Stimulated activated memory B cell treated with anti-CD40 and anti-IgM and Interleukin-4, amounts not matched to agents 10 μg/mL and 1 μg/mL and 100 μg/mL, for 72 hours (primary cell): ENCODE measurements around the gene TFEB.

Experiments used
- ATAC-seq: fragments of 150-1000 bp; cut with Tn5 transposase; 2 replicates; pipeline ENCODE4 v1.10.0; 2021
- H3K27ac Mint-ChIP-seq: one replicate; pipeline ENCODE4 v1.8.0; 2022; ENCODE audit warnings: mild to moderate bottlenecking, mixed read lengths
- H3K27me3 Mint-ChIP-seq: one replicate; pipeline ENCODE4 v1.8.0; 2022; ENCODE audit warnings: mixed read lengths
- H3K36me3 Mint-ChIP-seq: one replicate; pipeline ENCODE4 v1.8.0; 2022; ENCODE audit warnings: mixed read lengths
- H3K4me1 Mint-ChIP-seq: one replicate; pipeline ENCODE4 v1.8.0; 2022; ENCODE audit warnings: mixed read lengths
- H3K4me3 Mint-ChIP-seq: one replicate; pipeline ENCODE4 v1.8.0; 2022; ENCODE audit warnings: mild to moderate bottlenecking, moderate library complexity, mixed read lengths
- H3K9me3 Mint-ChIP-seq: one replicate; pipeline ENCODE4 v1.8.0; 2022; ENCODE audit warnings: mixed read lengths

Gene TFEB

GRCh38 chr6:41734666-41735426 lies 562 bp downstream of the TFEB start:
- peak; percentile 72 for ATAC-seq
- Mint-ChIP-seq H3K4me3 (peak overlapping the region; percentile 81), H3K27me3 (no peaks in the 10 kb centered on the region), H3K36me3 (peaks cover 12% of the 10 kb centered on the region), H3K4me1 (peaks cover 33% of the 10 kb centered on the region), H3K9me3 (no peaks in the 10 kb centered on the region), H3K27ac (peak overlapping the region; percentile 78)

- H3K4me1 Mint-ChIP-seq: peaks cover 41% of the 10 kb centered on the region
- H3K9me3 Mint-ChIP-seq: no peaks in the 10 kb centered on the region
- ATAC-seq: peak; percentile 82
- H3K36me3 Mint-ChIP-seq: peaks cover 12% of the 10 kb centered on the region
- peak overlapping the region; percentile 78 for H3K27ac Mint-ChIP-seq
- no peaks in the 10 kb centered on the region for H3K27me3 Mint-ChIP-seq
- peak overlapping the region; percentile 90 for H3K4me3 Mint-ChIP-seq
Observed at GRCh38 chr6:41733707-41734665, 1.4 kb downstream of the TFEB start.

- peaks cover 48% of the 10 kb centered on the region for H3K4me1 Mint-ChIP-seq
- no peaks in the 10 kb centered on the region for H3K27me3 Mint-ChIP-seq
- H3K4me3 Mint-ChIP-seq: peak overlapping the region; percentile 90
- peaks cover 12% of the 10 kb centered on the region for H3K36me3 Mint-ChIP-seq
- no peaks in the 10 kb centered on the region for H3K9me3 Mint-ChIP-seq
- peak overlapping the region; percentile 78 for H3K27ac Mint-ChIP-seq
- ATAC-seq: no peak
Observed at GRCh38 chr6:41733360-41733706, 2.1 kb downstream of the TFEB start.

- Mint-ChIP-seq H3K36me3 (peaks cover 12% of the 10 kb centered on the region), H3K4me3 (peak overlapping the region; percentile 90), H3K4me1 (peaks cover 53% of the 10 kb centered on the region), H3K27me3 (no peaks in the 10 kb centered on the region), H3K9me3 (no peaks in the 10 kb centered on the region), H3K27ac (peak overlapping the region; percentile 78)
- peak; percentile 58 for ATAC-seq
Observed at GRCh38 chr6:41732591-41733359, 2.6 kb downstream of the TFEB start.

- Mint-ChIP-seq H3K36me3 (peaks cover 14% of the 10 kb centered on the region), H3K27me3 (no peaks in the 10 kb centered on the region), H3K4me1 (peaks cover 60% of the 10 kb centered on the region), H3K4me3 (peak overlapping the region; percentile 90), H3K9me3 (no peaks in the 10 kb centered on the region), H3K27ac (peak overlapping the region; percentile 78)
- no peak for ATAC-seq
Observed at GRCh38 chr6:41732149-41732548, 3.3 kb downstream of the TFEB start.

GRCh38 chr6:41731561-41732086 lies 3.8 kb downstream of the TFEB start:
- Mint-ChIP-seq H3K36me3 (peaks cover 18% of the 10 kb centered on the region), H3K27ac (peak overlapping the region; percentile 95), H3K4me1 (peaks cover 64% of the 10 kb centered on the region), H3K9me3 (no peaks in the 10 kb centered on the region), H3K4me3 (peak overlapping the region; percentile 90), H3K27me3 (no peaks in the 10 kb centered on the region)
- ATAC-seq: no peak

- ATAC-seq: no peak
- Mint-ChIP-seq H3K27me3 (no peaks in the 10 kb centered on the region), H3K36me3 (peaks cover 18% of the 10 kb centered on the region), H3K4me1 (peaks cover 66% of the 10 kb centered on the region), H3K9me3 (no peaks in the 10 kb centered on the region), H3K4me3 (peak overlapping the region; percentile 90), H3K27ac (peak overlapping the region; percentile 95)
Observed at GRCh38 chr6:41730531-41731436, 4.6 kb downstream of the TFEB start.

GRCh38 chr6:41729624-41730023 lies 5.8 kb downstream of the TFEB start:
- Mint-ChIP-seq H3K4me3 (peak overlapping the region; percentile 90), H3K9me3 (no peaks in the 10 kb centered on the region), H3K27ac (peak overlapping the region; percentile 95), H3K27me3 (no peaks in the 10 kb centered on the region), H3K4me1 (peaks cover 76% of the 10 kb centered on the region), H3K36me3 (peaks cover 18% of the 10 kb centered on the region)
- no peak for ATAC-seq

- Mint-ChIP-seq H3K4me3 (peak overlapping the region; percentile 90), H3K4me1 (peaks cover 82% of the 10 kb centered on the region), H3K9me3 (no peaks in the 10 kb centered on the region), H3K27me3 (no peaks in the 10 kb centered on the region), H3K27ac (peak overlapping the region; percentile 95), H3K36me3 (peaks cover 18% of the 10 kb centered on the region)
- no peak for ATAC-seq
Observed at GRCh38 chr6:41728954-41729353, 6.5 kb downstream of the TFEB start.

- Mint-ChIP-seq H3K9me3 (no peaks in the 10 kb centered on the region), H3K27me3 (no peaks in the 10 kb centered on the region), H3K4me1 (peaks cover 89% of the 10 kb centered on the region), H3K4me3 (peak overlapping the region; percentile 90), H3K27ac (peak overlapping the region; percentile 95), H3K36me3 (peaks cover 22% of the 10 kb centered on the region)
- ATAC-seq: peak; percentile 31
Observed at GRCh38 chr6:41728073-41728936, 7.1 kb downstream of the TFEB start.

- Mint-ChIP-seq H3K9me3 (no peaks in the 10 kb centered on the region), H3K27ac (peak overlapping the region; percentile 95), H3K4me1 (peaks cover 94% of the 10 kb centered on the region), H3K36me3 (peaks cover 21% of the 10 kb centered on the region), H3K4me3 (peak overlapping the region; percentile 69), H3K27me3 (no peaks in the 10 kb centered on the region)
- ATAC-seq: no peak
Observed at GRCh38 chr6:41727705-41728072, 7.7 kb downstream of the TFEB start.

GRCh38 chr6:41726876-41727275 lies 8.5 kb downstream of the TFEB start:
- Mint-ChIP-seq H3K27ac (peak overlapping the region; percentile 95), H3K4me1 (peaks cover 97% of the 10 kb centered on the region), H3K36me3 (peaks cover 15% of the 10 kb centered on the region), H3K9me3 (no peaks in the 10 kb centered on the region), H3K4me3 (peak overlapping the region; percentile 69), H3K27me3 (no peaks in the 10 kb centered on the region)
- ATAC-seq: no peak
